ENCODE data around the gene LRRD1.

Gene LRRD1

GRCh38 chr7:92095380-92095779 is 83.6 kb downstream of the LRRD1 start:
- TF ChIP-seq CTCF (IDR thresholded peaks at IDR 0.05; ENCODE audit: borderline replicate concordance, insufficient read depth, low read depth, low read length), result no peak
- H3K4me3 ChIP-seq (ENCODE audit: low read depth, low read length), result no peak overlapping the region
